Measurements from ENCODE around the gene GMDS.

The GMDS gene

GRCh38 chr6:1860756-1861348 lies 384.6 kb downstream of the GMDS start:
- Histone ChIP-seq H3K9me3 (ENCODE audit: control insufficient read depth, low read length) (no peaks in the 10 kb centered on the region), H3K27ac (ENCODE audit: insufficient read depth, low read length, poor library complexity, severe bottlenecking) (no peak overlapping the region)
- DNase-seq: no peak

GRCh38 chr6:1858859-1859258 lies 386.5 kb downstream of the GMDS start:
- Histone ChIP-seq H3K4me3 (ENCODE audit: insufficient read depth, low read depth, low read length, poor library complexity, severe bottlenecking) (no peak overlapping the region), H3K27ac (ENCODE audit: insufficient read depth, low read length, poor library complexity, severe bottlenecking) (no peak overlapping the region), H3K36me3 (ENCODE audit: control insufficient read depth, insufficient read depth, low read length) (no peaks in the 10 kb centered on the region), H3K9me3 (ENCODE audit: control insufficient read depth, low read length) (no peaks in the 10 kb centered on the region), H3K27me3 (replicated peaks; ENCODE audit: control insufficient read depth, insufficient read depth, low read length, poor library complexity, severe bottlenecking) (no peaks in the 10 kb centered on the region), H3K4me1 (ENCODE audit: control insufficient read depth, insufficient read depth, low read length, poor library complexity, severe bottlenecking) (no peaks in the 10 kb centered on the region)
- no peak for DNase-seq

More at GRCh38 chr6:1860756-1861348, 384.6 kb downstream of the GMDS start:
- Histone ChIP-seq H3K27me3 (replicated peaks; ENCODE audit: control insufficient read depth, insufficient read depth, low read length, poor library complexity, severe bottlenecking) (no peaks in the 10 kb centered on the region), H3K4me1 (ENCODE audit: control insufficient read depth, insufficient read depth, low read length, poor library complexity, severe bottlenecking) (no peaks in the 10 kb centered on the region), H3K36me3 (ENCODE audit: control insufficient read depth, insufficient read depth, low read length) (no peaks in the 10 kb centered on the region), H3K4me3 (ENCODE audit: insufficient read depth, low read depth, low read length, poor library complexity, severe bottlenecking) (no peak overlapping the region)

- H3K4me1 ChIP-seq (ENCODE audit: control insufficient read depth, insufficient read depth, low read length, poor library complexity, severe bottlenecking): no peaks in the 10 kb centered on the region
- H3K4me3 ChIP-seq (ENCODE audit: insufficient read depth, low read depth, low read length, poor library complexity, severe bottlenecking): no peak overlapping the region
- no peaks in the 10 kb centered on the region for H3K36me3 ChIP-seq (ENCODE audit: control insufficient read depth, insufficient read depth, low read length)
- no peak for DNase-seq
- H3K27me3 ChIP-seq (replicated peaks; ENCODE audit: control insufficient read depth, insufficient read depth, low read length, poor library complexity, severe bottlenecking): no peaks in the 10 kb centered on the region
- H3K9me3 ChIP-seq (ENCODE audit: control insufficient read depth, low read length): no peaks in the 10 kb centered on the region
- H3K27ac ChIP-seq (ENCODE audit: insufficient read depth, low read length, poor library complexity, severe bottlenecking): no peak overlapping the region
Measured at GRCh38 chr6:1858196-1858595, 387.2 kb downstream of the GMDS start.

- no peaks in the 10 kb centered on the region for H3K9me3 ChIP-seq (ENCODE audit: control insufficient read depth, low read length)
- no peak for DNase-seq
- H3K36me3 ChIP-seq (ENCODE audit: control insufficient read depth, insufficient read depth, low read length): no peaks in the 10 kb centered on the region
- no peaks in the 10 kb centered on the region for H3K4me1 ChIP-seq (ENCODE audit: control insufficient read depth, insufficient read depth, low read length, poor library complexity, severe bottlenecking)
- no peaks in the 10 kb centered on the region for H3K27me3 ChIP-seq (replicated peaks; ENCODE audit: control insufficient read depth, insufficient read depth, low read length, poor library complexity, severe bottlenecking)
- no peak overlapping the region for H3K27ac ChIP-seq (ENCODE audit: insufficient read depth, low read length, poor library complexity, severe bottlenecking)
- no peak overlapping the region for H3K4me3 ChIP-seq (ENCODE audit: insufficient read depth, low read depth, low read length, poor library complexity, severe bottlenecking)
Measured at GRCh38 chr6:1856381-1856780, 389.0 kb downstream of the GMDS start.

GRCh38 chr6:1855890-1856289 lies 389.5 kb downstream of the GMDS start:
- Histone ChIP-seq H3K27me3 (replicated peaks; ENCODE audit: control insufficient read depth, insufficient read depth, low read length, poor library complexity, severe bottlenecking) (no peaks in the 10 kb centered on the region), H3K4me3 (ENCODE audit: insufficient read depth, low read depth, low read length, poor library complexity, severe bottlenecking) (no peak overlapping the region), H3K9me3 (ENCODE audit: control insufficient read depth, low read length) (no peaks in the 10 kb centered on the region), H3K36me3 (ENCODE audit: control insufficient read depth, insufficient read depth, low read length) (no peaks in the 10 kb centered on the region), H3K4me1 (ENCODE audit: control insufficient read depth, insufficient read depth, low read length, poor library complexity, severe bottlenecking) (no peaks in the 10 kb centered on the region), H3K27ac (ENCODE audit: insufficient read depth, low read length, poor library complexity, severe bottlenecking) (no peak overlapping the region)
- no peak for DNase-seq

GRCh38 chr6:1854296-1854695 lies 391.1 kb downstream of the GMDS start:
- Histone ChIP-seq H3K4me1 (ENCODE audit: control insufficient read depth, insufficient read depth, low read length, poor library complexity, severe bottlenecking) (no peaks in the 10 kb centered on the region), H3K4me3 (ENCODE audit: insufficient read depth, low read depth, low read length, poor library complexity, severe bottlenecking) (no peak overlapping the region), H3K36me3 (ENCODE audit: control insufficient read depth, insufficient read depth, low read length) (no peaks in the 10 kb centered on the region), H3K27ac (ENCODE audit: insufficient read depth, low read length, poor library complexity, severe bottlenecking) (no peak overlapping the region), H3K9me3 (ENCODE audit: control insufficient read depth, low read length) (no peaks in the 10 kb centered on the region), H3K27me3 (replicated peaks; ENCODE audit: control insufficient read depth, insufficient read depth, low read length, poor library complexity, severe bottlenecking) (no peaks in the 10 kb centered on the region)
- no peak for DNase-seq

GRCh38 chr6:1853761-1854160 lies 391.6 kb downstream of the GMDS start:
- DNase-seq: no peak
- Histone ChIP-seq H3K4me3 (ENCODE audit: insufficient read depth, low read depth, low read length, poor library complexity, severe bottlenecking) (no peak overlapping the region), H3K4me1 (ENCODE audit: control insufficient read depth, insufficient read depth, low read length, poor library complexity, severe bottlenecking) (no peaks in the 10 kb centered on the region), H3K36me3 (ENCODE audit: control insufficient read depth, insufficient read depth, low read length) (no peaks in the 10 kb centered on the region), H3K27ac (ENCODE audit: insufficient read depth, low read length, poor library complexity, severe bottlenecking) (no peak overlapping the region), H3K27me3 (replicated peaks; ENCODE audit: control insufficient read depth, insufficient read depth, low read length, poor library complexity, severe bottlenecking) (no peaks in the 10 kb centered on the region), H3K9me3 (ENCODE audit: control insufficient read depth, low read length) (no peaks in the 10 kb centered on the region)

GRCh38 chr6:1851681-1852456 lies 393.5 kb downstream of the GMDS start:
- H3K4me1 ChIP-seq (ENCODE audit: control insufficient read depth, insufficient read depth, low read length, poor library complexity, severe bottlenecking): no peaks in the 10 kb centered on the region
- H3K36me3 ChIP-seq (ENCODE audit: control insufficient read depth, insufficient read depth, low read length): no peaks in the 10 kb centered on the region
- H3K27me3 ChIP-seq (replicated peaks; ENCODE audit: control insufficient read depth, insufficient read depth, low read length, poor library complexity, severe bottlenecking): no peaks in the 10 kb centered on the region
- H3K27ac ChIP-seq (ENCODE audit: insufficient read depth, low read length, poor library complexity, severe bottlenecking): no peak overlapping the region
- H3K9me3 ChIP-seq (ENCODE audit: control insufficient read depth, low read length): no peaks in the 10 kb centered on the region
- H3K4me3 ChIP-seq (ENCODE audit: insufficient read depth, low read depth, low read length, poor library complexity, severe bottlenecking): no peak overlapping the region
- DNase-seq: no peak

GRCh38 chr6:1850840-1851157 lies 394.6 kb downstream of the GMDS start:
- Histone ChIP-seq H3K4me1 (ENCODE audit: control insufficient read depth, insufficient read depth, low read length, poor library complexity, severe bottlenecking) (no peaks in the 10 kb centered on the region), H3K27me3 (replicated peaks; ENCODE audit: control insufficient read depth, insufficient read depth, low read length, poor library complexity, severe bottlenecking) (no peaks in the 10 kb centered on the region), H3K27ac (ENCODE audit: insufficient read depth, low read length, poor library complexity, severe bottlenecking) (no peak overlapping the region), H3K4me3 (ENCODE audit: insufficient read depth, low read depth, low read length, poor library complexity, severe bottlenecking) (no peak overlapping the region), H3K9me3 (ENCODE audit: control insufficient read depth, low read length) (no peaks in the 10 kb centered on the region), H3K36me3 (ENCODE audit: control insufficient read depth, insufficient read depth, low read length) (no peaks in the 10 kb centered on the region)
- DNase-seq: no peak

GRCh38 chr6:1850121-1850839 lies 395.1 kb downstream of the GMDS start:
- Histone ChIP-seq H3K4me3 (ENCODE audit: insufficient read depth, low read depth, low read length, poor library complexity, severe bottlenecking) (no peak overlapping the region), H3K27ac (ENCODE audit: insufficient read depth, low read length, poor library complexity, severe bottlenecking) (no peak overlapping the region), H3K9me3 (ENCODE audit: control insufficient read depth, low read length) (no peaks in the 10 kb centered on the region), H3K4me1 (ENCODE audit: control insufficient read depth, insufficient read depth, low read length, poor library complexity, severe bottlenecking) (no peaks in the 10 kb centered on the region), H3K27me3 (replicated peaks; ENCODE audit: control insufficient read depth, insufficient read depth, low read length, poor library complexity, severe bottlenecking) (no peaks in the 10 kb centered on the region), H3K36me3 (ENCODE audit: control insufficient read depth, insufficient read depth, low read length) (no peaks in the 10 kb centered on the region)
- no peak for DNase-seq
